Transverse colon (tissue), 4 donors: ENCODE data around the gene VPS37D. TPM values are rescaled to one million over a fixed set of nuclear protein-coding genes. Genes with fewer than 3 reads are reported as not detected.

Experiments
- DNase-seq: peaks from one replicate; pipeline ENCODE4 v3.0.0-alpha.2; 2019
- H3K27ac ChIP-seq, 4 donors: fragments of 200-600 bp; sonication (generic); 2 replicates each; pipeline ENCODE4 v1.5.1; 2016 to 2018; ENCODE audit warnings: inconsistent platforms in 4 of 4
- H3K27me3 ChIP-seq: fragments of 200-600 bp; sonication (generic); 2 replicates; pipeline ENCODE4 v1.5.1; 2017; ENCODE audit warnings: inconsistent platforms
- H3K36me3 ChIP-seq, 4 donors: fragments of 200-600 bp; sonication (generic); 2 replicates each; pipeline ENCODE4 v1.5.1; 2017 to 2019; ENCODE audit warnings: inconsistent platforms in 4 of 4
- H3K4me1 ChIP-seq, 4 donors: fragments of 200-600 bp; sonication (generic); 2 replicates each; pipeline ENCODE4 v1.5.1; 2017 to 2020; ENCODE audit warnings: inconsistent platforms in 4 of 4
- H3K4me3 ChIP-seq, 4 donors: fragments of 200-600 bp; sonication (generic); 1 replicate in 1 of 4; 2 replicates in 3 of 4; pipeline versions ENCODE4 v1.5.1 to v1.6.1; 2017 to 2019; ENCODE audit warnings: inconsistent platforms in 4 of 4
- H3K9me3 ChIP-seq, 2 donors: fragments of 200-600 bp; sonication (generic); 2 replicates each; pipeline ENCODE4 v1.5.1; 2017 to 2019; ENCODE audit warnings: inconsistent platforms in 2 of 2
- EP300 ChIP-seq: sonication (generic); formaldehyde crosslinking; IDR thresholded peaks from one replicate; pipeline ENCODE4 v1.6.1; 2017; ENCODE audit warnings: antibody characterized with exemption, low read depth
- POLR2A ChIP-seq: fragments of 450-650 bp; IDR thresholded peaks from one replicate; pipeline ENCODE4 v1.6.1; 2016; ENCODE audit warnings: antibody characterized with exemption, mild to moderate bottlenecking, moderate library complexity
- POLR2AphosphoS5 ChIP-seq, 3 donors: sonication (generic); formaldehyde crosslinking; IDR thresholded peaks; one replicate each; pipeline ENCODE4 v1.6.1; 2016; ENCODE audit warnings: antibody characterized with exemption in 3 of 3
- WGBS, 2 donors: methylation state at CpG; one replicate each; pipeline ENCODE4 v1.1.5; 2018; ENCODE audit warnings: low coverage in 1 of 2; 5-methylcytosine and 5-hydroxymethylcytosine counted together
- in situ Hi-C, 4 donors: fragments of 200-750 bp; cut with MboI; loops; one replicate each; pipeline versions ENCODE4 v1.15.0 to v1.15.1; 2017; ENCODE audit warnings: low sequenced_read_pairs in 3 of 4, low pct_ligation_motif_present in 1 of 4, low pct_unique_long_range_greater_than_20kb in 1 of 4
- intact Hi-C: fragments of 100-400 bp; cut with DNase I; formaldehyde crosslinking; loops from one replicate; pipeline ENCODE4 v1.15.1; 2023; ENCODE audit warnings: low total_unique reads
- total RNA-seq, 4 donors: library from RNA; depleted of rRNA; stranded (reverse); fragments of >200 nt; gene quantifications; one replicate each; pipeline ENCODE4 v1.1.0, GENCODE V29; 2016
- TF ChIP-seq, protein P1 (sequence below), 5 experiments: fragments of 200-600 bp in 3 of 5; fragments of 450-650 bp in 2 of 5; sonication (generic) in 3 of 5; IDR thresholded peaks; 1 replicate in 2 of 5; 2 replicates in 3 of 5; pipeline ENCODE4 v1.5.1; 2016 to 2017; ENCODE audit warnings: antibody characterized with exemption in 5 of 5, inconsistent platforms in 3 of 5, mild to moderate bottlenecking in 2 of 5, moderate library complexity in 1 of 5

Gene VPS37D
- total RNA-seq, 4 donors from 2014 or later: 0.82 to 3.5 TPM; not detected in 2

DNA sequence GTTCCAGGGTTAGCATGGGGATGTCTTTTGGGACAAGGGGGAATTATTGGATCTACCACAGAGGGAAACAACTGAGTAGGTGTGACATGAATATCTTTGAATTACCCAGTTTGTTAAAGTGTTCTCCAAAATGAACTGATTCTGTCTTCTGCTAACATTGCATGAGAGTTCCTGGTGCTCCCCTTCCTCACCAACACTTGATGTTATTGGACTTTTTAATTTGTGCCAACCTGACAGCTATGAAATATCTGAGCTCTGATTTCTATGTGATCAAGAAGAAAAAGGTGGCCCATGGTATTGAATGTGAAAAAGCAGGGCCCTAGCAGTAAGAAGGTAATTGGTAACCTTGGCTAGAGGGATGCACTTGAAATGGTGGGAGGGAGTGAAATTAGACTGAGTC, 4.6 kb upstream of the VPS37D start:
- no peak for TF ChIP-seq POLR2A
- TF ChIP-seq EP300: no peak
- TF ChIP-seq, protein P1, sequence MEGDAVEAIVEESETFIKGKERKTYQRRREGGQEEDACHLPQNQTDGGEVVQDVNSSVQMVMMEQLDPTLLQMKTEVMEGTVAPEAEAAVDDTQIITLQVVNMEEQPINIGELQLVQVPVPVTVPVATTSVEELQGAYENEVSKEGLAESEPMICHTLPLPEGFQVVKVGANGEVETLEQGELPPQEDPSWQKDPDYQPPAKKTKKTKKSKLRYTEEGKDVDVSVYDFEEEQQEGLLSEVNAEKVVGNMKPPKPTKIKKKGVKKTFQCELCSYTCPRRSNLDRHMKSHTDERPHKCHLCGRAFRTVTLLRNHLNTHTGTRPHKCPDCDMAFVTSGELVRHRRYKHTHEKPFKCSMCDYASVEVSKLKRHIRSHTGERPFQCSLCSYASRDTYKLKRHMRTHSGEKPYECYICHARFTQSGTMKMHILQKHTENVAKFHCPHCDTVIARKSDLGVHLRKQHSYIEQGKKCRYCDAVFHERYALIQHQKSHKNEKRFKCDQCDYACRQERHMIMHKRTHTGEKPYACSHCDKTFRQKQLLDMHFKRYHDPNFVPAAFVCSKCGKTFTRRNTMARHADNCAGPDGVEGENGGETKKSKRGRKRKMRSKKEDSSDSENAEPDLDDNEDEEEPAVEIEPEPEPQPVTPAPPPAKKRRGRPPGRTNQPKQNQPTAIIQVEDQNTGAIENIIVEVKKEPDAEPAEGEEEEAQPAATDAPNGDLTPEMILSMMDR (IDR thresholded peaks at IDR 0.05): no peak
- TF ChIP-seq POLR2AphosphoS5 (IDR thresholded peaks at IDR 0.05): no peak
- Histone ChIP-seq H3K27ac (no peak overlapping the region), H3K4me1 (peaks cover 3 to 22% (median 11%) of the 10 kb centered on the region in 4 donors), H3K27me3 (peaks cover 4% of the 10 kb centered on the region), H3K36me3 (no peaks in the 10 kb centered on the region), H3K9me3 (peaks cover 0 to 4% of the 10 kb centered on the region in 2 donors), H3K4me3 (no peak overlapping the region)
- in situ Hi-C loops: loop anchor here in 1 of 4 donors (10.0 kb wide), 1 partner anchor 62 kb away; no protein-coding TSS in a partner anchor
- intact Hi-C loops: loop anchor here (10.0 kb wide), 1 partner anchor 58 kb away; no protein-coding TSS in a partner anchor
- DNase-seq: no peak

DNA sequence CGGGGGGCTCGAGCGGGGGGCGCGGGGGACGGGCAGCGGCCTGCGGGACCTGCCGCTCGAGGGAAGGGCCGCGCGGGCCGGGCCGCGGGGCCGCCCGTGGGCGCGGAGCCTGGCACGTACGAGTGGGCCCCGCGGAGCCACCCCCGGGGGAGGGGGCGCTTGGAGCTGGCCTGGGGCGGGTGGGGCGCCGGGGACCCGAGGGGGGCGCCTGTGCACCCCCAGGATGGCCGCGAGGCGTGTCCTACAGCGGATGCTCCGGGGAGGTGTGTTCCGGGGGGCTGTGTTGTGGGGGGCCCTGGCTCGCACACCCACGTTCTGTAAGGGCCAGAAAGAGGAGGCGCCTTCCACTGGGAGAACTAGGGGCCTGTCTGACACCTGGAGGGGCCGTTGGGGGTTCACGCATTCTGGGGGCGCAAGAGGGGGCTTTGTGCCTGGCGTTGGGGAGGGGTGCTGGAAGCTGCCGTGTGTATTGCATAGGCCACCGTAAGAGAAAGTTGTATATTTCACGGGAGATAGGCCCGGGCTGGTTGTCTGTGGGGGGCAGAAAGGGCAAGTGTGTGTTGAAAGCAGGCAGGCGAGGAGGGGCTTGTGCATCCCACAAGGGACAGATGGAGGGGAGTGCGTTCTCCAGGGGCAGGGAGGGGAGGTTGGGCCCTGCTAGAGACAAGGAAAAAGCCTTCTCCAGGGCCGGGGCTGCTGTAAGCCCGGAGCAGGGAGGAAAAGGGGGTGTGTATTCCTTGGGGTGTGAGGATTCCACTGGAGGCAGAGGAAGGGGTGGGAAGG, 663 bp downstream of the VPS37D start:
- Histone ChIP-seq H3K27ac (no peak overlapping the region), H3K4me1 (peaks cover 3 to 31% (median 20%) of the 10 kb centered on the region in 4 donors), H3K36me3 (no peaks in the 10 kb centered on the region), H3K9me3 (no peaks in the 10 kb centered on the region), H3K4me3 (peak overlapping the region; percentile 61 to 67 (median 65)), H3K27me3 (peaks cover 14% of the 10 kb centered on the region)
- in situ Hi-C loops: loop anchor here in 1 of 4 donors (10.0 kb wide), 1 partner anchor 57 kb away; no protein-coding TSS in a partner anchor
- intact Hi-C loops: loop anchor here (10.0 kb wide), 1 partner anchor 63 kb away; no protein-coding TSS in a partner anchor
- no peak for TF ChIP-seq POLR2A
- TF ChIP-seq, protein P1 (IDR thresholded peaks at IDR 0.05): no peak
- no peak for TF ChIP-seq EP300
- no peak for TF ChIP-seq POLR2AphosphoS5 (IDR thresholded peaks at IDR 0.05)
- 6 to 18% methylated on average over 4 to 21 of the region's 52 CpGs for WGBS, 2 donors
- DNase-seq: no peak

DNA sequence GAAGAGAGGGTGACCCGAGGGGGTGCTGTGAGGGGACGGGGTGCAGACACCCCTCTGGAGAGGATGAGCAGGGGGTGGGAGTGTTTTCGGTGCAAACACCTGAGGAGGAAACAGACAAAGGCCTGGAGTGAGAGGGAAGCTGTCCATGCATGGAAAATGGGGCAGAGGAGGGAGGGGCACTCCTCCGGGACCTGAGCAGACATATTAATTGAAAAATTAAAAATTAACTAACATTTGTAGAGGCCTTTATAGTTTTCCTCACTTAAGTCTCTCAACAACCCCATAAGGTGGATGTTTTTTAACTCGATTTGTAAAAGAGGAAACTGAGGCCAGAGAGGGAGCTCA, 1.2 kb downstream of the VPS37D start:
- in situ Hi-C loops (loop anchor here in 1 of 4 donors (10.0 kb wide), 1 partner anchor 56 kb away; no protein-coding TSS in a partner anchor), intact Hi-C loops (loop anchor here (10.0 kb wide), 1 partner anchor 64 kb away; no protein-coding TSS in a partner anchor)
- TF ChIP-seq POLR2A (no peak), POLR2AphosphoS5 (IDR thresholded peaks at IDR 0.05) (no peak), EP300 (no peak)
- TF ChIP-seq, protein P1 (IDR thresholded peaks at IDR 0.05): no peak
- no peaks in the 10 kb centered on the region for H3K36me3 ChIP-seq
- WGBS, 2 donors: 27 to 60% methylated on average over 1 to 5 of the region's 5 CpGs
- peaks cover 3 to 31% (median 20%) of the 10 kb centered on the region in 4 donors for H3K4me1 ChIP-seq
- H3K9me3 ChIP-seq: no peaks in the 10 kb centered on the region
- H3K27ac ChIP-seq: no peak overlapping the region
- no peak for DNase-seq
- H3K27me3 ChIP-seq: peaks cover 14% of the 10 kb centered on the region
- peak overlapping the region in 2 of 4 donors; percentile 61 to 64 for H3K4me3 ChIP-seq

DNA sequence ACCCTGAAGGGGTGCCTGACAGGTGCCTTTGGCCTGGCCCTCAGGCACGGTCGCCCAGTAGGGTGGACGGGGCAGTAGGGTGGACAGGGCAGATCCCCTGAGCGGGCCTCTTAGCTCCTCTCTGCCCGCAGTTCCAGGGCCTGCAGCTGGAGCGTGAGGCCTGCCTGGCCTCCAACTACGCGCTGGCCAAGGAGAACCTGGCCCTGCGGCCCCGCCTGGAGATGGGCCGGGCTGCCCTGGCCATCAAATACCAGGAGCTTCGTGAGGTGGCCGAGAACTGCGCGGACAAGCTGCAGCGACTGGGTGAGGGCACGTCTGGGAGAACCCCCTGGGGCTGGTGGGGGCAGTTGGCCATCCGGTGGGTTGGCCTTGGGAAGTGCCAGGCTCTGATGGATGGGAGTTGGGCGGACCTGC, 1.7 kb downstream of the VPS37D start:
- no peak for DNase-seq
- Histone ChIP-seq H3K27me3 (peaks cover 14% of the 10 kb centered on the region), H3K36me3 (no peaks in the 10 kb centered on the region), H3K4me1 (peaks cover 3 to 31% (median 20%) of the 10 kb centered on the region in 4 donors), H3K4me3 (no peak overlapping the region), H3K27ac (no peak overlapping the region), H3K9me3 (no peaks in the 10 kb centered on the region)
- TF ChIP-seq, protein P1 (IDR thresholded peaks at IDR 0.05): no peak
- no peak for TF ChIP-seq EP300
- TF ChIP-seq POLR2A: no peak
- no peak for TF ChIP-seq POLR2AphosphoS5 (IDR thresholded peaks at IDR 0.05)
- intact Hi-C loops (loop anchor here (10.0 kb wide), 1 partner anchor 64 kb away; no protein-coding TSS in a partner anchor), in situ Hi-C loops (loop anchor here in 1 of 4 donors (10.0 kb wide), 1 partner anchor 56 kb away; no protein-coding TSS in a partner anchor)
- 60 to 73% methylated on average over 2 to 17 of the region's 19 CpGs for WGBS, 2 donors
